LHCN-M2 (cell line): ENCODE data around the gene RIPK1. TPM values are rescaled to one million over a fixed set of nuclear protein-coding genes. Genes with fewer than 3 reads are reported as not detected.
"Not testable (repeated sequence)": the region's sequence is repeated elsewhere in the genome, so short reads cannot be mapped to it uniquely, and the experiment has no call there.

Experiments
- DNase-seq: peaks from one replicate; pipeline ENCODE4 v3.0.0-alpha.2; 2012; ENCODE audit warnings: low read depth
- total RNA-seq: library from RNA; depleted of rRNA; stranded (reverse); fragments of >200 nt; gene quantifications from 2 replicates; pipeline ENCODE4 v1.2.3, GENCODE V29; 2014

The RIPK1 gene
- total RNA-seq, 1 experiment from 2014 or later: 19.7 TPM

- DNase-seq: no peak
Measured at GRCh38 chr6:3045369-3045768, 22.9 kb upstream of the RIPK1 start.

GRCh38 chr6:3045777-3046176 is 22.5 kb upstream of the RIPK1 start:
- DNase-seq: no peak

DNA sequence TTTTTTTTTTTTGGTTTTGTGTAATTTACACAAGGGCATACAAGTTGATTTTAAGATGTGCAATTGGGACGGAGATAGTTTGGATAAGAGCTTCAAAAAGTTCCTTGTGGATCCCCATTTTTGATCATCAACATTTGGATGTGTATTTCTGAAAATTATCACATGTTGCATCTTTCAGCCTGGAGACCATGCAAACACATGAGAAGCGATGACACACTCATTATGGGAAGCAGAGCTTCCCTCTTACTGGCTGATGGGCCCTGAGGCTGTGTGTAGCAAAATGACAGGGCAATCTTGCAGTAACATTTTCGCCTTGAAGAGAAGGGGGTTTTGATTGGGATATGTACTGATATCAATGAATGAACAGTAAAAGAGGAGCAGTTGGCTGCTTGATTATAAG is 22.0 kb upstream of the RIPK1 start:
- no peak for DNase-seq

- DNase-seq: not testable (repeated sequence)
Measured at GRCh38 chr6:3048009-3048408, 20.3 kb upstream of the RIPK1 start.

DNA sequence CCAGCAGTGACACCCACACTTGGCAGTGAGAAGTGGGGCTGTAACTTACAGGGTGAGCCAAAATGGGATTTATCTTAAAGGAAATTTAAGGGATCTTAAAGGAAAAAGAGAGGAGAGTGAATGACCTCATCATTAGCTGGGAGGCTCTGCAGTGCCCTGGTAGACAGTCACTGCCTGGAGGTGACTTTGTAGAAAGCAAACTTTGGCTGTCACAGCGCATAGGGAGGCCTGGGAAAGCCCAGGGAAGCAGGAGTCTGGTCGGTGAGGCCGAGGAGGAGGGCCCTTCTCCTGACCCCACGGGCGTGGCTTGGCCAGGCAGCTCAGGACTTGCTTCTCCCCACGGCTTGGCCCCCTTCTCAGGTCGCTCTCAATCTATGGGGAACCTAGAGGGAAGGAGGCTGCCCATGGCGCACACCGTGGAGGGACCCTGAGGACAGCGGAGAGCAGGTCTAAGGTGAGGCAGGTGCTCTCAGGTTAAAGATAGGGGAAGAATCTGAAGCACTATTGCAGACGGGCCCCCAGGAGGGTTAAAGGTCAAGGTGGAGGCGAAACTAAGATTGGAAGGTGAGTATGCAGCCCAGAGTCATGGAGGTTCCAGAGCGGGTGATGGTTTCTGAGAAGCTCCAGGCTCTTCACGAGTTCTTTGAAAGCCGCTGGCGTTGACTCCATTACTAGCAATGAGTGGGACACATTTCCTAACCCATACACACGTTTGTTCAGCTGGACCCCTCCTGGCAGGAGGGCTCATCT is 15.6 kb upstream of the RIPK1 start:
- DNase-seq: no peak

- no peak for DNase-seq
Measured at GRCh38 chr6:3053231-3053508, 15.1 kb upstream of the RIPK1 start.

DNA sequence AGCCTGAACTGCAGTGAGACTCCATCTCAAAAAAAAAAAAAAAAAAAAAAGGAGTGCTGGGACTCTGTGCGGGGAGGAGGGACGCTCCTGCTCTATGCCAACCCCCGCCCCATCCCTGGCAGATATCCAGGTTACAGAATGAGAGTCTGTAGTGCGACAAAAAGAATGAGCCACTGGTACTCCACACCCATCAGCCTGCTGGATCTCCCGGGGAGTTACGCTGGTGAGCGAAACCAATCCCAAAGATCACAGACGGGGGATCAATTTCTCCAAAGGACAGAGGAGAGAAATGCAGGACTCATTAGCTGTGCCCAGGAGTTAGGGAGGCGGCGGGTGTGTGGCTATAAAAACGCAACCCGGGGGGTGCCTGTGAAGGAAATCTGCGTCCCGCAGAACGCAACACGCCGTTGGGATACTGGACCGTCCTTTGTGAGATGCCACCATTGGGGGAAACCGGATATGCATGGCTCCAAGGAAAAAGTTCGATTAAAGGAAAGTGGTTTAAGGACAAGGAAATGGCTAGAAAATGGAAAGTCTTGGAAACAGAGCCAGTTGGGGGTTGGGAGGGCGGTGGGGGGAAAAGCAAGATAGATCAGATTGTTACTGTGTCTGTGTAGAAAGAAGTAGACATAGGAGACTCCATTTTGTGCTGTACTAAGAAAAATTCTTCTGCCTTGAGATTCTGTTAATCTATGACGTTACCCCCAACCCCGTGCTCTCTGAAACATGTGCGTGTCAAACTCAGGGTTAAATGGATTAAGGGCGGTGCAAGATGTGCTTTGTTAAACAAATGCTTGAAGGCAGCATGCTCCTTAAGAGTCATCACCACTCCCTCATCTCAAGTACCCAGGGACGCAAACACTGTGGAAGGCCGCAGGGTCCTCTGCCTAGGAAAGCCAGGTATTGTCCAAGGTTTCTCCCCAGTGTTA is 13.8 kb upstream of the RIPK1 start:
- not testable (repeated sequence) for DNase-seq

DNA sequence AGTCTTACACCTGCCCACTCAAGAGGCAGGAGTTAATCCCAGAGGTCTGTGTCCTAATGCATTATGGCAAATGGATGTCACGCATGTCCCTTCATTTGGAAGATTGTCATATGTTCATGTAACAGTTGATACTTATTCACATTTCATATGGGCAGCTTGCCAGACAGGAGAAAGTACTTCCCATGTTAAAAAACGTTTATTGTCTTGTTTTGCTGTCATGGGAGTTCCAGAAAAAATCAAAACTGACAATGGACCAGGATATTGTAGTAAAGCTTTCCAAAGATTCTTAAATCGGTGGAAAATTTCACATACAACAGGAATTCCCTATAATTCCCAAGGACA is 13.2 kb upstream of the RIPK1 start:
- not testable (repeated sequence) for DNase-seq

DNA sequence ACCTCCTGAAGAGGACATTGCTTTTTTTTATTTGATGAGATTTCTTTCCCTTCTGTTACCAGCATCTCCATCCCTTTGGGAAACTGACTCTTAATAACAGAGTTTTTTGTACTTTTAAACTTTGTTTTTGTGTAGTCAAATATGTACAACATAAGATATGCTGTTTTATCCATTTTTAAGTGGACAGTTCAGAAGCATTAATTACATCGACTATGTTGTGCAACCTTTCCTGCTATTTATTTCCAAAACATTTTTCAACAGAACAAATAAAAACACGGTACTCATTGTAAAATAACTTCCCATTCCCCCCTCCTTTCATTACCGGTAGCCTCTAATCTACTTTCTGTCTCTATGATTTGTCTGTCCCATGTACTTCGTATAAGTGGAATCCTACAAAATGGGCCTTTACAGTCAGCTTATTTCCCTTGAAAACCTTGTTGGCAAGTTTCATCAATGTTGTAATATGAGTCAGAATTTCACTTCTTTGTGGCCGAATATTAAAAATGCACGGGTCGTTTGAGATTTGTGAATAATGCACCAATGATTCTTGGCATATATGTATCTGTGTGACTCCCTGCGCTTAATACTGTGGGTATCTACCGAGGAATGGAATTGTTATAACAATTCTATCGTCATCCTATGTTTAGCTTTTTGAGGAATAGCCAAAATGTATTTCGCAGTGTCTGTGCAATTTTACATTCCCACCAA is 11.1 kb upstream of the RIPK1 start:
- DNase-seq: no peak

DNA sequence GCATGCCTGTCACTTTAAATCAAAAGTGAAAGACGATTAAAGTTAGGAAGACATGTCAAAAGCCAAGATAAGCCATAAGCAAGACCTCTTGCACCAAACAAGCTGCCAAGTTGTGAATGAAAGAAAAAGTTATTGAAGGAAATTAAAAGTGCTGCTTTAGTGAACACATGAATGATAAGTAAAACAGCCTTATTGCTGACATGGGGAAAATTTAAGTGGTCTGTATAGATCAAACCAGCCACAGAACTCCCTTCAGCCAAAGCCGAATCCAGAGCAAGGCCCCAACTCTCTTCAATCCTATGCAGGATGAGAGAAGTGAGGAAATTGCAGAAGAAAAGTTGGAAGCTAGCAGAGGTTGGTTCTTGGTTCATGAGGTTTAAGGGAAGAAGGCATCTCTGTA is 9.3 kb upstream of the RIPK1 start:
- DNase-seq: no peak

- DNase-seq: not testable (repeated sequence)
Measured at GRCh38 chr6:3060092-3060491, 8.2 kb upstream of the RIPK1 start.

GRCh38 chr6:3061501-3061941 is 6.8 kb upstream of the RIPK1 start:
- peak; percentile 41 for DNase-seq

DNA sequence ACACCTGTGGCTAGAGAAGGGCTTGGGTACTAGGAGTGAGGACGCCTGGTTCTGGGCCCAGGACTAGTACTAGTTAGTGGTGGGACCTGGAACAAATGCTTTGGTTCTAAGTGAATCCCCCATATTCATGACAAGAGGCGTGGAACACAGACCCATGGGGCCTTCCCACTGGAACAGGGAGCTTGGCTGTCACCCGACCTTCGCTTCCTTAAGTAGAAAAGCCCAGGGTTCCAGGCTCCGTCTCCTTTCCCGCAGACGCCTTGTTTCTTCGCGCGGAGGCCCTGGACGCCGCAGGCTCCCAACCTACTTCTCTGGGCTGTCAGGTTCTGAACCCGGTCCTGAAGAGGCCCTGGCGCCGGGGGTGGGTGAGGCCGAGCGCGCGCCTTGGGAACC is 5.0 kb upstream of the RIPK1 start:
- not testable (repeated sequence) for DNase-seq

GRCh38 chr6:3063733-3064700 is 4.3 kb upstream of the RIPK1 start:
- peak; percentile 82 for DNase-seq

DNA sequence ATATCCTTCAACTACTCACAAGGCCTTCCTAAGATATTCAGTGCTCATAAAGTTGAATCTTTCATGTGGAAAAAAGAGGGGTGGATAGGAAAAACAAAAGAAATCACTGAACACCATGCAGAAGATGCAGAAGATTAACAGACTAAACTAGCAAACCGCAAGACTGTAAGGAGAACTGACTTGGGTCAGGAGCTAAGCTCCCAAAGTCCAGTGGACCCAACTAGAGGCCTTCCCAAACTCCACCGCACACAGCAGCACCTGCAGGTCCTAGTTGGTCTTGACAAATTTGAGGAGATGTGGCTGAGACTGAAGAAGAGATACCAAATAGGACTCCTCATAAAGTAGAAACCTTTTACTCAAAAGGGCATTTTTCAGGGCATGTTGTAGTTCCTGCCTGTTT is 3.3 kb downstream of the RIPK1 start:
- DNase-seq: no peak

DNA sequence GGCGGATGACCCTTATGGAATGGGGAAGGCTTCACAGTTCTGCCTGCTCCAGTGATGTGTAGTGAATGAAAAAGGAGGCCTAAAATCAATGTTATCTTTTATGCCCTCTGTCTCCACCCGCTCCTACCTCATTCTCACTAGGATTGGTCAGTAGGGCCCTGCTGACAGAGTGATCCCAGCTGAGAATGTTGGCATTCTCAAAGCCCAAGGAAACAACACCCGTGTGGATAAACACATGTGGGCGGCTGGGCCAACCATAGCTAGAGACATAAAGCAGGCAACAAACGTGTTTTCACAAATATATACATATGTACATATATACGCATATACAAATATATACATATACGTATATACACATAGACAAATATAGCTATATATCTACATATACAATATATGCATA is 4.5 kb downstream of the RIPK1 start:
- no peak for DNase-seq

- DNase-seq: no peak
Measured at GRCh38 chr6:3073382-3073781, 5.1 kb downstream of the RIPK1 start.

- DNase-seq: no peak
Measured at GRCh38 chr6:3075772-3076113, 7.4 kb downstream of the RIPK1 start.

GRCh38 chr6:3076320-3076719 is 8.0 kb downstream of the RIPK1 start:
- DNase-seq: no peak

- no peak for DNase-seq
Measured at GRCh38 chr6:3077430-3077829, 9.1 kb downstream of the RIPK1 start.

DNA sequence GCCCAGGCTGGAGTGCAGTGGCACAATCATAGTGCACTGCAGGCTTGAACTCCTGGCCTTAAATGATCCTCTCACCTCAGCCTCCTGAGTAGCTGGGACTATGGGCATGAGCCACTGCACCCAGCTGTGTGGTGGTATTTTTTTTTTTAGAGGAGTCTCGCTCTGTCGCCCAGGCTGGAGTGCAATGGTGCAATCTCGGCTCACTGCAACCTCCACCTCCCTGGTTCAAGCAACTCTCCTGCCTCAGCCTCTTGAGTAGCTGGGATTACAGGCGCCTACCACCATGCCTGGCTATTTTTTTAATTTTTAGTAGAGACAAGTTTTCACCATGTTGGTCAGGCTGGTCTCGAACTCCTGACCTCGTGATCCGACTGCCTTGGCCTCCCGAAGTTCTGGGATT is 10.7 kb downstream of the RIPK1 start:
- not testable (repeated sequence) for DNase-seq
